Islet precursor cell (in vitro differentiated cells): ENCODE measurements around the gene DPCD.

ENCODE experiments used
- DNase-seq: peaks from one replicate; pipeline ENCODE4 v3.0.0-alpha.2; 2018

DPCD gene

DNA sequence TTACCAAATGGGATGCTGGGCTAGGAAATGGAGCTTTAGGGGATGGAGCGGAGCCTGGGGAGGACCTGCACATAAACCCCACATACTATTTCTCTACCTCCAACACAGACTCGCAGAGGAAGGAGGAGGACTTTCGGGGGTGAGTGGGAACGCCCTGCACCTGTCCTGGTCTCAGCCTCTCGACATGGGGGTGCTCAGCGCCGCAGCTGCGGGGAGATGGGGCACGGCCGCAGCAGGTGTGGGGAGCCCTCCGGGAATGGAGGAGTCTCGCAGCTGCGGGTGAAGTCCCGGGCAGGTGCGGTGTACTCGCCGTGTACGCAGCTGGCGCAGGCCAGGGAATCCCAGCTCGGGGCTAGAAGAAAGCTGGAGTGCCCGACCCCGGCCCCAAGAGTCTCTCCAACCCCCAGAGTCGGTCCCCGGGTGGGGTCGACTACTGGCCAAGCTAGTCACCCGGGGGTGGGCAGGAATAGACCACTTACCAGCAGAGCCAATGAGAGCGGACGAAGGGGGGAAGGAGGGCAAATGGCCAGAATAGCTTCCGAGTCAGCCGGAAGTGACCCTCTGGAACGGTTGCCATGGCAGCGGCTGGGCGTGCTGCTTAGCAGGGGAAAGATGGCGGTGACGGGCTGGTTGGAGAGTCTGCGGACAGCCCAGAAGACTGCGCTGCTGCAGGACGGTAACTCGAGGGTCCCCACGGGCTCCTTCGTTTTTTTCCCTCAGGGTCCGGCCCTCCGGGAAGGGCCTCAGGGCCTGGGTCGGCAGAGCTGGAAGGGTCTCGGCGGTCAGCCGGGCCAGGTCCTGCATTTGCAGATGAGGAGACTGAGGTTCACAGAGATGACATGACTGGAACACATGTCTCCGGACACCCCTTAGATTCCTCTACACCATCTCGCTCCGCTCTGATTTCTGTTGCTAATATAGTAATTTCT is at the start of gene DPCD, which contains the start of gene POLL:
Gene DPCD (plus strand): TSS at position 597 of the 929 bp plus-strand sequence. CDS start 16 bp downstream, at position 613.
Gene POLL (minus strand): TSS at position 533 of the 929 bp plus-strand sequence. CDS start 897 bp downstream, outside the sequence.
- peak; percentile 98 for DNase-seq

GRCh38 chr10:101538446-101538845 is 49.7 kb upstream of the DPCD start:
- no peak for DNase-seq

- DNase-seq: no peak
Measured at GRCh38 chr10:101545898-101546297, 42.2 kb upstream of the DPCD start.

- no peak for DNase-seq
Measured at GRCh38 chr10:101550965-101551364, 37.2 kb upstream of the DPCD start.

DNA sequence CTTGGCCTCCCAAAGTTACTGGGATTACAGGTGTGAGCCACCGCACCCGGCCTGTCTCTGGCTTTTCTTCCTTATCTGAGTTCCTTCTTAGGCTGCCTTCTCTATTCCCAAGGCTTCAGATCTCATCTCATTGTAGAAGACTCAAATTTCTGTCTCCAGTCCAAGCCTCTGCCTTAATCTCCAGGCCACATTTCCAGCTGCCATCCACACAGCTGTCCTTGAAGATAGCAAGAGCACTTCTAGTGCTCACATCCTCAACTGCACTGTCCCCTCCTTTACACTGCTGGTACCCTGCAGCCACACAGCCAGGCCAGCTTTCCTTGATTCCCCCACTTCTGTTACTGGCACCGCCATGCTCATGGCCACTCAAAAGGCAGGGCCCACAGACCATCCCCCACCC is 35.7 kb upstream of the DPCD start:
- no peak for DNase-seq

DNA sequence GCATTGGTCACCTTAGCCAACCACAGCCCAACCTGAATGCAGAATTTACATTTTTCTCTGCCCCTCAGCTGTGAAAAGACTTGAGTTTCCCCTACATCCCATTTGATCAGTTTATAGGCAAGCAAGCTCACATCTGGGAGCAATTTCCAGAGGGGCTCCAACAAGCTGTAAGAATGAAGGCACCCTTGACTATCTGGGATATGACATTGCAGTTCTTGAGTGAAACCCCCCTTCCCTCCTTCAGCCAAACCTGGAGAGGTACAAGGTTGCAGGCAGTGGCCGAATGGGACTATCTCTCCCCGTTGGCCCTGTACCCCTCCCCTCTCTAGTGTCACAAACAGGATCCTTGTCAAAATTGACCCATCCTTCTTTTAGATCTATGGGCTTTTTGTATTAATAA is 30.6 kb upstream of the DPCD start:
- DNase-seq: peak; percentile 16

GRCh38 chr10:101558204-101558603 is 29.9 kb upstream of the DPCD start:
- DNase-seq: peak; percentile 52

DNA sequence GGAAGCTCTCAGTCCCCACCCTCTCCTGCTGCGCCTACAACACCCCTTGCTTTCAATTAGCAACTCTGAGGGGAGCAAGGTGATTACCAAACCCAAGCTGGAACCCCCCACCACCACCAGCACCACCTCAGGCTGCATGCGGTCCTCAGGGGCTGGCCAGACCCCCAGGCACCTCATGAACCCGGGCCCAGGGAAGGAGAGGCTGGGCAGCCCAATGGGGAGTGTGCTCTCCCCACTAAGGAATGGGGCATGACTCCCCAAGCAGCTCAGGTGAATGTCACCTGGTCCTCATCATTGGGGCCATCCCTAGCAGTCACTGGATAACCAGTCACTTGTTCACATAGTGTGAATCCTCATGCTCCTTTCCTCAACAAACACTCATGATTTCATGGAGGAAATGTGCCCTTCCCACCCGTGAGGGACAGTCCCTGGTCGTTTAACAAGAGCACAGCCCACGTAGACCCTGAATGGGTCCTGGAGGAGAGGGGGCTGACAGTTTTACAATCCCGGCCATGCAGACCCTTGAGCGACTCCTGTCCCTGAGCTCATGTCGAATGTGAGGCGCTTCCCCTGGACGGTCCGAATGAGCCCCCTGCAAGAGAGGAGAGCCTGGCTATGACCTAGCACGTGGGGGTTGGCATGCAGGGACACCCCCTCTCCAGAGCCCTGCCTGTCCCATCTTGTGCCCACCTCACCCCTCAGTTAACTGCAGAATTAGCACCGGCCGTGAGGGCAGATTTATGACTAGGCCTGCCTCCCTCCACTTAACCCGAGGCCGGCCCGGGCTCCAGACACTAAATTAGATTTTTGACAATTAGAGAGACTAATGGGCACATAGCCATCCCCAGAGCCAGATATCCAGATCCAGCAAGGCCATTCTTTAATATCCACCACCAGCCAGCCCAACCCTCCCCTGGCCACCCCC is 29.2 kb upstream of the DPCD start:
- peak; percentile 48 for DNase-seq

DNA sequence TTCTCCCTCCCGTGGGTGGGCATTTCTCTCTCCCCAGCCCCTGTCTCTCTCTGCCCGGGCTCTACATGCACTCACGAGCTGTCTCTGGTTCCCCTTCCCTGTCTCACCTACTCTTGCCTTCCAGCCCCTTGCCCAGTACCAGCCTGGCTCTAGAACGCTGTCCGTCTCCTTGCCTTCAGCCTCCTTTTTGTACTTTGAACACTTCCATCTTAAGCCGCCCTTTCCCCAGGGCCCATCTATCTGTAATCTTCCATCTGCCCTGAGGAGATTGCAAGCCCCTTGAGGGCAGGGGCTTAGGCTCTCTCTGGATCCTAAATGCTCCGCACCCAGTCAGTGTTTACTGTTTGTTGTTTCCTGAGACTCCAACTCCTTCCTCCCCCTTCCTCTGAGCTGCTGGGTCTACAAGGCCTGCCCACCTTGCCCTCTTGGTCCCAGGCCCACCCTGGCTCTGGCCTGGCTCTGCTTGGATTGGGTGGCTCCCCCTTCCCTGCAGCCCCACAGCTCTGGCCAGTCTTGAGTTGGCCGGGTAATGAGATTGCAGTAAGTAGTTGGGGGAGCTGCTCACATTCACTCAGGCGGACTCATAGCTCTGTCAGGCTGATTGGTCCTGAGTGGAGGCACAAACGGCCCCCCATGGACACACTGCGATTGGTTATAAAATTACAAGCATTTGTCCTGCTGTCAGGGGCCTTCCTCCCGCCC is 28.4 kb upstream of the DPCD start:
- peak; percentile 36 for DNase-seq

DNA sequence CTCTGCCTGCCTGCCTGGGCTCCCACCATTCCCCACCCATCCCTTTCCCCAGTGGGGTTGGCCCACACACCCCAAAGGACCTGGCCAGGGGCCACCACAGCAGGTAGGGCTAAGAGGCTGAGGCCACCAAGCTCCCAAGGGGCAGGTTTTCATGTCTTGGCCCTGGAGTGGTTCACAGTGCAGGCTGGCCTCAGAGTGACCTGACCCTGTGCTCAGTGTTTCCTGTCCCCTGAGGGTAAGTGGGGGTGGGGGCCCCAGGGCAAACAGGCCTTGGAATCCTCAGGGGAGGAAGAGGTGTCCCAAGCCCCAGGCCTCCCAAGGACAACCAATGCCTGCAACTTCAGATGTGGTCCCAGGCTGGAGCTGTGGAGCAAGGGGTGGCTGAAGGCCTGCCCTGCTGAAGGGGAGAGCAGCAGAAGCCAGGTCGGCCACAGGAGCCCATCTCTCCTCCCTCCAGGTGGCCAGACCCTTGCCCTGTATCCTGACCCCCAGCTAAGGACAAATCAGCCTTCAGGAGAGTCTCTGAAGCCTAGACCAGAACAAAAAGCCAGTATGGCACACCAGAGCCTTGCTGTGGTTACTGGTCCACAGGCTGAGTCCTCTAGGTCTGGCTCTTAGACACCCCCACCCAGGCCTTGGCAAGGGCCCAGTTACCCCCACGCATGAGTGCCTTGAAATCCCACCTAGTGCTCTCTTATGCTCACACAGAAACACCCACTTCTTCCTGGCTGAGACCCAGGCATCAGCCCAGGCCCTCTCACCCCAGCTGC is 27.6 kb upstream of the DPCD start:
- peak; percentile 48 for DNase-seq

- DNase-seq: peak; percentile 45
Measured at GRCh38 chr10:101561068-101561915, 26.8 kb upstream of the DPCD start.

GRCh38 chr10:101562231-101562630 is 25.9 kb upstream of the DPCD start:
- DNase-seq: peak; percentile 46

DNA sequence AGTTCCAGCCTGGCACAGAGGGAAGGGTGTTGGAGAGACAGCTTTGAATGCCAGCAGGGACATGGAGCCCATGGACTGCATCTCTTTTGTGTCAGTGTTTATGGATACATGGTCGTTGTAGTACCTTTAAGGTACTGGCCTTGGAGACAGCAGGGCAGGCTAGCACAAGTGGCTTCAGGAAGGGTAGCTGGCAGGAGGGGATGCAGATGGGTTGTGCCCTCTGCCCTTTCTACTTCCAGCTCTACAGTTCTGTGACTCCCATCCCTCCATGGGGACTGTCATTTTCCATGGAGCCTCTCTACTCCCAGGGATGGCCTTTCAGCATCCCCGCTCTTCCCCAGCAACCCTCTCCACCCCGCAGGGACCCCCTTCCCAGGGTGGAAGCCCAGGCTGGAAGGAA is 25.1 kb upstream of the DPCD start:
- peak; percentile 26 for DNase-seq

DNA sequence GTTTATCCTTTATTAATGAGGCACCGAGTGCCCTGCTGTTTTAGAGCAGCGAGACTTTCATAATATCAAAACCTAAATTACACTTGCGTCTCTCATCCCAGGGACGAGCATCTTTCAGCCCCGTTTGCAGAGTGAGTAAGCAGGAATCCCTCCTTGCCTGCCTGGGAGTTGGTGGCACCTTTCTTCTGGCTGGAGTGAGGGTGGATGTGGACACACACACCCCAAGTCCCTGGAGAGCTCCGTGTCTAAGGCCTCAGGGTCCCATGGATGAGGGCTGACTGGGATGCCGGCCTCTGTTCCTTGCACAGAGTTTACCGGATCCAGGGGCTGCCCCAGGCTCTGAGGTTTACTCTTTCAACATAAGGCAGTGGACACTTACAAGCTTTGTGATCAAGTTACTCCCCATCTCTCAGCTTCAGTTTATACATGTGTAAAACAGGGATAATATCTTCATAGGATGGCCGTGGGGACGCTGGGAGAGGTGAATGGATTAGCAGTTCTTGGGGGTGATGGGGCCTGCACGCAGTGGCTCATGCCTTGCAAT is 24.6 kb upstream of the DPCD start:
- DNase-seq: peak; percentile 44

GRCh38 chr10:101564490-101564991 is 23.6 kb upstream of the DPCD start:
- DNase-seq: peak; percentile 43

DNA sequence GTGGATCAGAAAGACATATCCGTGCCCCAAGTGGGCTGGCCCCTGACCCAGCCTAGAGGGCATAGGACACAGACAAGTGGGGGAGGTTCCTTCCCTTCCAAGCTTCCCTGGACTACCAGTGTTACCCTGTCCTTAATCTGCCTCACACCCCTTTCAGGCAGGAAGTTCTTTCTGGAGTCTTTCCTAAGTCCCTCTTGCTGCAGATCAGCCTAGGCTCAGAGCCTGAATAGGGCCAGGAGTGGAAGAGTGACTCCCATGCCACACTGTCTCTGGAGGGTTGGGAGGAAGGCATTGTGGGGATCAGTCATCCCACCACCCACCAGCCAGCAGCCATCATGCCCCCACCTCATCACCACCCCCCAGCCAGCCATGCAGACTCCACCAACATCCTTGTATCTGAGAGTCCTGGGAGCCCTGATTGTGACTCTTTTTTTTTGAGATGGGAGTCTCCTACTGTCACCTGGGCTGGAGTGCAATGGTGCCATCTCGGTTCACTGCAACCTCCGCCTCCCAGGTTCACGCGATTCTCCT is 22.7 kb upstream of the DPCD start:
- peak; percentile 42 for DNase-seq

- DNase-seq: peak; percentile 45
Measured at GRCh38 chr10:101565936-101566332, 22.2 kb upstream of the DPCD start.

- peak; percentile 75 for DNase-seq
Measured at GRCh38 chr10:101566333-101567164, 21.6 kb upstream of the DPCD start.
